Right lobe of liver (tissue), 6 donors: Measurements from ENCODE around the gene SLC25A46. TPM values are rescaled to one million over a fixed set of nuclear protein-coding genes. Genes with fewer than 3 reads are reported as not detected.
A peak's percentile ranks its signal among the peaks of the same experiment; 100 is the strongest.

Experiments
- ATAC-seq, 4 donors: fragments of 200-7000 bp; cut with Tn5 transposase; one replicate each; pipeline ENCODE4 v1.9.1; 2020; ENCODE audit warnings: mild to moderate bottlenecking in 4 of 4, moderate library complexity in 4 of 4
- DNase-seq, 3 donors: peaks; one replicate each; pipeline ENCODE4 v3.0.0-alpha.2; 2020
- H3K27ac ChIP-seq, 3 donors: fragments of 200-600 bp; one replicate each; pipeline ENCODE4 v1.8.0; 2022
- H3K27me3 ChIP-seq, 2 donors: fragments of 200-600 bp; one replicate each; pipeline ENCODE4 v1.8.0; 2022
- H3K36me3 ChIP-seq, 4 donors: fragments of 200-600 bp; sonication (generic) in 1 of 4; one replicate each; pipeline versions ENCODE4 v1.5.1 to v1.8.0; 2017 to 2022; ENCODE audit warnings: control low read depth in 1 of 4
- H3K4me1 ChIP-seq, 4 donors: fragments of 200-600 bp; sonication (generic) in 1 of 4; one replicate each; pipeline versions ENCODE4 v1.5.1 to v1.8.0; 2017 to 2022; ENCODE audit warnings: control low read depth in 1 of 4
- H3K4me3 ChIP-seq, 3 donors: fragments of 200-600 bp; one replicate each; pipeline ENCODE4 v1.8.0; 2022
- H3K9me3 ChIP-seq, 4 donors: fragments of 200-600 bp; sonication (generic) in 1 of 4; one replicate each; pipeline versions ENCODE4 v1.5.1 to v1.8.0; 2017 to 2022; ENCODE audit warnings: control low read depth in 1 of 4
- CTCF ChIP-seq, 4 donors: fragments of 200-600 bp in 3 of 4; fragments of 450-650 bp in 1 of 4; IDR thresholded peaks; one replicate each; pipeline versions ENCODE4 v1.5.1 to v1.8.0; 2016 to 2022; ENCODE audit warnings: antibody characterized with exemption in 4 of 4, mild to moderate bottlenecking in 2 of 4
- POLR2A ChIP-seq: fragments of 450-650 bp; IDR thresholded peaks from one replicate; pipeline ENCODE4 v1.6.1; 2017; ENCODE audit warnings: antibody characterized with exemption, mild to moderate bottlenecking
- WGBS: methylation state at CpG from one replicate; pipeline ENCODE4 v1.1.6; 2018; ENCODE audit warnings: low coverage, low lambda C conversion rate; ENCODE audit not compliant: insufficient coverage; ENCODE audit errors: missing lambda C conversion rate; 5-methylcytosine and 5-hydroxymethylcytosine counted together
- intact Hi-C, 2 donors: fragments of 100-400 bp; cut with DNase I; formaldehyde crosslinking; loops; one replicate each; pipeline versions ENCODE4 v1.11.2 to v1.14.1; 2022
- total RNA-seq, 6 experiments: library from RNA; depleted of rRNA in 2 of 6; stranded (reverse); fragments of >200 nt in 2 of 6; fragmentation: NEBNext Ultra II Directional in 3 of 6; extraction: Animal tissue kit (Norgen Biotek cat#: 25700) in 3 of 6; gene quantifications; one replicate each; pipeline versions ENCODE4 v1.1.0 to v1.2.4, GENCODE V29; 2016 to 2023
- donor health status: DM: no; HTN: yes; CAD: no.
- donor health status: DM: no; HTN: no; CAD: no.
- donor health status: DM: no; HTN: no; CAD: no.
- donor health status: DM: no; HTN: yes; CAD: no.
- donor health status: DM: no; HTN: yes; CAD: no.

Gene SLC25A46
- total RNA-seq, 6 experiments from 2014 or later, result 22.0 to 35.6 (median 26.0) TPM

- TF ChIP-seq CTCF (IDR thresholded peaks at IDR 0.05) (no peak), POLR2A (no peak)
- ATAC-seq (no peak), DNase-seq (no peak)
- Histone ChIP-seq H3K4me1 (peaks cover 0 to 12% (median 3%) of the 10 kb centered on the region in 4 donors), H3K4me3 (no peak overlapping the region), H3K27ac (no peak overlapping the region), H3K9me3 (no peaks in the 10 kb centered on the region), H3K36me3 (no peaks in the 10 kb centered on the region), H3K27me3 (no peaks in the 10 kb centered on the region)
- 27% methylated on average over 1 of the region's 1 CpG for WGBS
- intact Hi-C loops, result no loop called here
Measured at GRCh38 chr5:110735556-110735955, 3.3 kb upstream of the SLC25A46 start.

- Histone ChIP-seq H3K27ac (no peak overlapping the region), H3K4me1 (peaks cover 0 to 12% (median 3%) of the 10 kb centered on the region in 4 donors), H3K27me3 (no peaks in the 10 kb centered on the region), H3K36me3 (no peaks in the 10 kb centered on the region), H3K4me3 (no peak overlapping the region), H3K9me3 (no peaks in the 10 kb centered on the region)
- no peak for ATAC-seq
- TF ChIP-seq POLR2A, result no peak
- WGBS, result 56% methylated on average over 3 of the region's 3 CpGs
- DNase-seq, result no peak
- intact Hi-C loops, result no loop called here
Measured at GRCh38 chr5:110736753-110737152, 2.1 kb upstream of the SLC25A46 start.

GRCh38 chr5:110738503-110738811 is 350 bp upstream of the SLC25A46 start:
- Histone ChIP-seq H3K36me3 (no peaks in the 10 kb centered on the region), H3K4me1 (peaks cover 0 to 12% (median 3%) of the 10 kb centered on the region in 4 donors), H3K27ac (peak overlapping the region in 2 of 3 donors; percentile 68 to 77), H3K9me3 (no peaks in the 10 kb centered on the region), H3K4me3 (peak overlapping the region; percentile 79 to 93 (median 88)), H3K27me3 (no peaks in the 10 kb centered on the region)
- DNase-seq (no peak), ATAC-seq (peak; percentile 64 to 73 (median 70))
- WGBS, result 0% methylated on average over 14 of the region's 14 CpGs
- TF ChIP-seq CTCF (IDR thresholded peaks at IDR 0.05) (no peak), POLR2A (no peak)
- intact Hi-C loops, result no loop called here

DNA sequence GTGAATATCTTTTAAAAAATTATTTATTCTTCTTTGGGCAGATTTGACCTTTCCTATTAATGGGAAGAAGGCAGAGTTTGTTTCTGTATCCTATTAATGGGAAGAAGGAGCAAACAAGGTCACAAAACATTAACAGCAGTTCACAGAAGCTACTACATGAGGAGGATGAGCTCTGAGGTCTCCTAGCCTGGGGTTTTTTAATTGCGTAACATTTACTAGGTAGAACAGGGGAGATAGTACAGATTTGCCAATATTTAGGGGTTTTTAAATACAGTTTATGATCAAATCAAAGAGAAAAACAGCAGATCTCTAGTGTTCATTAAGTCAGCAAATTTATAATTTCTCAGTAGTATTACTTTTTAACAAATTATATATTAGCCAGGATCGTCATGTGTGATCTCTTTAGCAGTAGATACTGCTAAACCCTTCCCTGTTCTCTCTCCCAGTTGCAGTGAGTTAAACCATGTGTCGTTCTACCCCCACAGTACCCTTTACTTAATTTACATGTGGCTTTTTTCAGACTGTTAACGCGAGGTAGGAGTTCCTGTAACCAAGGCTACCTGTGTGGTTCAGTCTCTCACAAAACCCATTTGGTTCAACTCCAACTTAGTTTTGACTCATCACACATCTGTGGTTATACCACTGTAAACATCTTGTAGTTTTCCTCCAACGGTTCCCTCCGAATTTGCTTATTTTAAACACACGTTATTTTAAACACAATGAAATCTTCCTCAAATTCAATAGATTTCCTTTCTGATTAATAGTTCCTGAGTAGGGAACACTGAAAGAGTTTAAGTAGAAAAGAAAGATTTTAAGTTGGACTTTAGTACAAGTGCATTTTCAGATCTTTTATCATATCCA is 13.3 kb downstream of the SLC25A46 start:
- no peak overlapping the region for H3K27ac ChIP-seq
- peaks cover 0 to 37% (median 2%) of the 10 kb centered on the region in 4 donors for H3K36me3 ChIP-seq
- H3K27me3 ChIP-seq, result no peaks in the 10 kb centered on the region
- ATAC-seq, result no peak
- H3K4me1 ChIP-seq, result no peaks in the 10 kb centered on the region
- intact Hi-C loops, result no loop called here
- WGBS, result 67% methylated on average over 7 of the region's 8 CpGs
- H3K4me3 ChIP-seq, result no peak overlapping the region
- DNase-seq, result no peak
- no peaks in the 10 kb centered on the region for H3K9me3 ChIP-seq
- TF ChIP-seq CTCF (IDR thresholded peaks at IDR 0.05), result no peak
- TF ChIP-seq POLR2A, result no peak

DNA sequence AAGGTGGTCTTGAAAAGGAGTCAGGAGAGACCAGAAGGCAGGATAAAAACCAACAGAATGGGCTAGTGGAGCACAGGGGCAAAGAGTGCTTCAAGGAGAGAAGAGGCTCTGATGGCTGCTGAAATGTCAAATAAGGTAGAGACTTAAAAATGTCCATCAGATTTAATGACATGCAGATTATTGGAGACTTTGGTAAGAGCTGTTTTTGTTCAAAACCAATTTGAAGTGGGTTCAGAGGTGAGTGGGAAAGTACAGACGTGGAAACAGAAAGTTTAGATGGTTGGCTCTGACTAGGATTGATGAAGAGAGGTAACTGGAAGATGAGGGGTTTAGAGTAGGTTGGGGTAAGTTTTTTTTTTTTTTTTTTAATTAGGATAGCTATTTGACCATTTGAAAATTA is 14.1 kb downstream of the SLC25A46 start:
- Histone ChIP-seq H3K36me3 (peaks cover 0 to 32% (median 1%) of the 10 kb centered on the region in 4 donors), H3K27me3 (no peaks in the 10 kb centered on the region), H3K4me3 (no peak overlapping the region), H3K9me3 (no peaks in the 10 kb centered on the region), H3K4me1 (no peaks in the 10 kb centered on the region), H3K27ac (no peak overlapping the region)
- no peak for ATAC-seq
- no peak for DNase-seq
- TF ChIP-seq POLR2A (no peak), CTCF (IDR thresholded peaks at IDR 0.05) (no peak)
- WGBS, result 60% methylated on average over 1 of the region's 1 CpG
- intact Hi-C loops, result no loop called here
